H1 (cell line): ENCODE data around the gene MAN1C1. TPM values are rescaled to one million over a fixed set of nuclear protein-coding genes. Genes with fewer than 3 reads are reported as not detected.

Source experiments
- CTCF ChIA-PET: fragments of 300-600 bp; sonication (Branson Sonifier 250); formaldehyde crosslinking; loops from one replicate; lab custom pipeline; 2021; ENCODE audit not compliant: partially characterized antibody; lab: Charles Lee
- POLR2A ChIA-PET: fragments of 300-600 bp; sonication (Branson Sonifier 250); formaldehyde crosslinking; loops from one replicate; lab custom pipeline; 2021; ENCODE audit warnings: inconsistent platforms; ENCODE audit not compliant: partially characterized antibody; lab: Charles Lee
- DNase-seq, 2 experiments: peaks; one replicate each; pipeline versions ENCODE4 v3.0.0 to v3.0.0-alpha.2; 2010 to 2022; ENCODE audit warnings: low spot score in 2 of 2, low read depth in 1 of 2, mixed read lengths in 1 of 2
- FAIRE-seq: peaks from 2 replicates; lab custom pipeline; 2011; peaks lifted over from hg19 to GRCh38; lab: Jason Lieb, UNC
- H2AFZ ChIP-seq: 2 replicates; pipeline ENCODE4 v1.8.1; 2012; ENCODE audit warnings: low read length, inconsistent platforms
- H2AK5ac ChIP-seq: 2 replicates; pipeline ENCODE4 v1.6.1; 2013; ENCODE audit warnings: low read depth, low read length
- H2BK120ac ChIP-seq: replicated peaks from 2 replicates; pipeline ENCODE3; 2013; ENCODE audit warnings: low read depth, low read length, inconsistent platforms
- H2BK12ac ChIP-seq: 2 replicates; pipeline ENCODE4 v1.6.1; 2013; ENCODE audit warnings: low read depth, low read length
- H2BK15ac ChIP-seq: 2 replicates; pipeline ENCODE4 v1.6.1; 2013; ENCODE audit warnings: low read length
- H2BK20ac ChIP-seq: 2 replicates; pipeline ENCODE4 v1.6.1; 2013; ENCODE audit warnings: low read length
- H2BK5ac ChIP-seq: 2 replicates; pipeline ENCODE4 v1.6.1; 2013; ENCODE audit warnings: low read depth, low read length
- H3K14ac ChIP-seq: 2 replicates; pipeline ENCODE4 v1.6.1; 2013; ENCODE audit warnings: inconsistent platforms; ENCODE audit not compliant: insufficient read length
- H3K18ac ChIP-seq: 2 replicates; pipeline ENCODE4 v1.6.1; 2013; ENCODE audit warnings: low read length; ENCODE audit errors: extremely low read depth
- H3K23ac ChIP-seq: 2 replicates; pipeline ENCODE4 v1.6.1; 2013; ENCODE audit warnings: inconsistent platforms; ENCODE audit not compliant: insufficient read length
- H3K23me2 ChIP-seq: 2 replicates; pipeline ENCODE4 v1.6.1; 2013; ENCODE audit warnings: low read depth, low read length
- H3K27ac ChIP-seq: 2 replicates; pipeline ENCODE4 v1.6.1; 2011; ENCODE audit warnings: low read depth, low read length, inconsistent platforms
- H3K27me3 ChIP-seq, 4 experiments: replicated peaks in 1 of 4; 1 replicate in 1 of 4; 2 replicates in 3 of 4; pipeline versions ENCODE4 v1.6.1 to v1.8.1; 2011 to 2013; ENCODE audit warnings: low read length in 3 of 4, mild to moderate bottlenecking in 3 of 4, inconsistent platforms in 2 of 4, mixed read lengths in 2 of 4, moderate library complexity in 1 of 4; ENCODE audit not compliant: control insufficient read depth in 3 of 4, insufficient read depth in 3 of 4; ENCODE audit errors: extremely low read depth in 1 of 4
- H3K36me3 ChIP-seq, 4 experiments: 2 replicates each; pipeline versions ENCODE4 v1.6.1 to v1.8.1; 2011 to 2013; ENCODE audit warnings: mild to moderate bottlenecking in 4 of 4, low read length in 3 of 4, moderate library complexity in 2 of 4, control low read depth in 1 of 4, inconsistent platforms in 1 of 4; ENCODE audit not compliant: insufficient read depth in 4 of 4, control insufficient read depth in 2 of 4
- H3K4ac ChIP-seq: replicated peaks from 2 replicates; pipeline ENCODE3; 2013; ENCODE audit warnings: low read length, low read depth, mixed read lengths, inconsistent platforms; ENCODE audit not compliant: insufficient read length
- H3K4me1 ChIP-seq, 4 experiments: replicated peaks in 1 of 4; 1 replicate in 1 of 4; 2 replicates in 3 of 4; pipeline versions ENCODE4 v1.6.1 to v1.8.1; 2011 to 2013; ENCODE audit warnings: low read length in 3 of 4, inconsistent platforms in 2 of 4, mixed read lengths in 1 of 4; ENCODE audit not compliant: insufficient read depth in 4 of 4, control insufficient read depth in 3 of 4
- H3K4me2 ChIP-seq, 2 experiments: 2 replicates each; pipeline versions ENCODE4 v1.6.1 to v1.8.1; 2011 to 2013; ENCODE audit warnings: low read depth in 2 of 2, low read length in 2 of 2, control low read depth in 1 of 2, inconsistent platforms in 1 of 2, mild to moderate bottlenecking in 1 of 2; ENCODE audit not compliant: insufficient read depth in 1 of 2
- H3K4me3 ChIP-seq, 4 experiments: fragments of 200-600, 300-600 bp in 1 of 4; sonication (generic), shearing (Covaris generic), sonication (Bioruptor Twin) in 1 of 4; 2 replicates each; pipeline versions ENCODE4 v1.5.1 to v1.8.1; 2011 to 2016; ENCODE audit warnings: low read length in 4 of 4, low read depth in 3 of 4, control low read depth in 2 of 4, inconsistent platforms in 2 of 4, mild to moderate bottlenecking in 2 of 4, mixed read lengths in 1 of 4, moderate library complexity in 1 of 4; ENCODE audit not compliant: insufficient read depth in 2 of 4; ENCODE audit errors: extremely low read depth in 1 of 4
- H3K56ac ChIP-seq: replicated peaks from 2 replicates; pipeline ENCODE3; 2013; ENCODE audit warnings: low read depth, mild to moderate bottlenecking, mixed read lengths, low read length, inconsistent platforms; ENCODE audit not compliant: insufficient read length
- H3K79me1 ChIP-seq: 2 replicates; pipeline ENCODE4 v1.6.1; 2013; ENCODE audit warnings: low read depth, low read length, control low read depth
- H3K79me2 ChIP-seq, 2 experiments: 2 replicates each; pipeline versions ENCODE4 v1.6.1 to v1.8.1; 2012 to 2013; ENCODE audit warnings: low read length in 2 of 2, mild to moderate bottlenecking in 2 of 2, inconsistent platforms in 1 of 2; ENCODE audit not compliant: insufficient read depth in 2 of 2, control insufficient read depth in 1 of 2
- H3K9ac ChIP-seq, 4 experiments: replicated peaks in 1 of 4; 1 replicate in 1 of 4; 2 replicates in 3 of 4; pipeline versions ENCODE4 v1.6.1 to v1.8.1; 2011 to 2013; ENCODE audit warnings: low read depth in 3 of 4, low read length in 3 of 4, control low read depth in 2 of 4, mild to moderate bottlenecking in 2 of 4, moderate library complexity in 2 of 4, inconsistent platforms in 1 of 4; ENCODE audit errors: extremely low read depth in 1 of 4
- H3K9me3 ChIP-seq, 2 experiments: 2 replicates each; pipeline versions ENCODE4 v1.6.1 to v1.8.1; 2012 to 2013; ENCODE audit warnings: mild to moderate bottlenecking in 2 of 2, moderate library complexity in 2 of 2, control low read depth in 1 of 2, inconsistent platforms in 1 of 2, low read depth in 1 of 2, low read length in 1 of 2, mixed read lengths in 1 of 2; ENCODE audit not compliant: insufficient read depth in 2 of 2
- H4K20me1 ChIP-seq, 2 experiments: replicated peaks in 1 of 2; 2 replicates each; pipeline versions ENCODE3 to v1.8.1; 2011 to 2013; ENCODE audit warnings: inconsistent platforms in 2 of 2, low read length in 2 of 2, mild to moderate bottlenecking in 1 of 2; ENCODE audit not compliant: insufficient read depth in 2 of 2, control insufficient read depth in 1 of 2
- H4K5ac ChIP-seq: 2 replicates; pipeline ENCODE4 v1.6.1; 2013; ENCODE audit warnings: low read length, low read depth, mixed read lengths, inconsistent platforms; ENCODE audit not compliant: insufficient read length
- H4K8ac ChIP-seq: 2 replicates; pipeline ENCODE4 v1.8.0; 2013; ENCODE audit warnings: mild to moderate bottlenecking, moderate library complexity, low read length, inconsistent platforms; ENCODE audit not compliant: insufficient read depth; ENCODE audit errors: extremely low read depth
- H4K91ac ChIP-seq: replicated peaks from 2 replicates; pipeline ENCODE3; 2013; ENCODE audit warnings: low read length, mixed read lengths, inconsistent platforms; ENCODE audit not compliant: insufficient read length
- YY1 ChIP-seq: IDR thresholded peaks from 2 replicates; pipeline ENCODE4 v1.6.1; 2011; ENCODE audit warnings: low read depth, mild to moderate bottlenecking, low read length
- whole genome bisulfite sequencing, 2 experiments: shearing (Covaris generic) in 1 of 2; methylation state at CpG; one replicate each; pipeline versions ENCODE4 v1.1.6 to v1.1.7; 2013 to 2015; ENCODE audit warnings: low lambda C conversion rate in 2 of 2, mixed read lengths in 2 of 2, inconsistent platforms in 1 of 2, low coverage in 1 of 2, missing lambda C conversion rate in 1 of 2; ENCODE audit not compliant: insufficient replicate concordance in 2 of 2, insufficient coverage in 1 of 2, insufficient read length in 1 of 2; ENCODE audit errors: extremely low coverage in 1 of 2, missing lambda C conversion rate in 1 of 2; 5-methylcytosine and 5-hydroxymethylcytosine counted together
- polyA plus RNA-seq, 7 experiments: library from polyadenylated mRNA; depleted of rRNA in 3 of 7; stranded (reverse) in 5 of 7; unstranded in 2 of 7; fragments of >200 nt in 5 of 7; fragments of 200-250 nt in 2 of 7; gene quantifications; 1 replicate in 5 of 7; 2 replicates in 1 of 7; 4 replicates in 1 of 7; pipeline versions ENCODE4 v1.2.1 to v1.2.3, GENCODE V29; 2011 to 2013; ENCODE audit warnings: missing spikeins in 2 of 7, mixed read lengths in 2 of 7
- total RNA-seq: library from RNA; stranded (reverse); fragmentation: NEBNext Ultra II Directional; extraction: Animal tissue kit (Norgen Biotek cat#: 25700); gene quantifications from 2 replicates; pipeline ENCODE4 v1.2.1, GENCODE V29; 2021

MAN1C1 gene
- total and polyA plus RNA-seq, 2 of the 8 experiments (the other 6 are each of a cell fraction or from before 2014, with no cell fraction given): 7.8 to 15.2 TPM

- CTCF ChIA-PET: interaction anchor here (1.1 to 5.9 kb wide), 3 partner anchors 31 to 38 kb away, joined by 3 to 34 read pairs (median 3); no protein-coding TSS in a partner anchor
Observed at GRCh38 chr1:25607123-25607522, 9.5 kb upstream of the MAN1C1 start.

More at GRCh38 chr1:25607123-25607522, 9.5 kb upstream of the MAN1C1 start:
- DNase-seq: no peak
- H2BK20ac ChIP-seq: no peak overlapping the region
- no peak overlapping the region for H4K5ac ChIP-seq
- no peak overlapping the region for H2AK5ac ChIP-seq
- no peak overlapping the region for H2BK12ac ChIP-seq
- H4K91ac ChIP-seq: no peak overlapping the region
- H4K8ac ChIP-seq: no peak overlapping the region
- no peaks in the 10 kb centered on the region for H4K20me1 ChIP-seq
- POLR2A ChIA-PET: interaction anchor here (0.7 kb wide), 1 partner anchor 202 kb away, joined by 3 read pairs; no protein-coding TSS in a partner anchor
- no peak overlapping the region for H3K14ac ChIP-seq
- no peak overlapping the region for H3K4me2 ChIP-seq
- H3K9ac ChIP-seq: no peak overlapping the region
- H3K56ac ChIP-seq: no peak overlapping the region
- H3K18ac ChIP-seq: no peak overlapping the region
- H2BK15ac ChIP-seq: no peak overlapping the region
- no peaks in the 10 kb centered on the region for H3K79me1 ChIP-seq
- no peaks in the 10 kb centered on the region for H3K23me2 ChIP-seq
- no peak overlapping the region for H3K4ac ChIP-seq
- no peaks in the 10 kb centered on the region for H3K79me2 ChIP-seq
- no peak overlapping the region for H2AFZ ChIP-seq
- H3K4me1 ChIP-seq: no peaks in the 10 kb centered on the region
- WGBS, 2 experiments: 84 to 100% methylated on average over 1 to 5 of the region's 5 CpGs
- no peak overlapping the region for H3K23ac ChIP-seq
- H3K27me3 ChIP-seq: no peaks in the 10 kb centered on the region
- FAIRE-seq: no peak
- no peak overlapping the region for H3K4me3 ChIP-seq
- no peak overlapping the region for H3K27ac ChIP-seq
- H3K9me3 ChIP-seq: peaks cover 0 to 3% of the 10 kb centered on the region in 2 experiments; a peak in 1 of 4 replicates
- TF ChIP-seq YY1: no peak
- no peak overlapping the region for H2BK120ac ChIP-seq
- H3K36me3 ChIP-seq: no peaks in the 10 kb centered on the region
- H2BK5ac ChIP-seq: no peak overlapping the region
